DND-41 (cell line): ENCODE results near the gene TAF11L7.
"Not testable (repeated sequence)": the region's sequence is repeated elsewhere in the genome, so short reads cannot be mapped to it uniquely, and the experiment has no call there.

Experiments
- ATAC-seq: fragments of 200-7000 bp; cut with Tn5 transposase; 3 replicates; pipeline ENCODE4 v1.9.1; 2021; ENCODE audit warnings: low read depth; ENCODE audit not compliant: insufficient read depth
- DNase-seq: peaks from one replicate; pipeline ENCODE4 v3.0.0-alpha.2; 2020
- H2AFZ ChIP-seq: 2 replicates; pipeline ENCODE4 v1.6.0; 2012; ENCODE audit warnings: low read depth, low read length
- H3K27ac ChIP-seq: 2 replicates; pipeline ENCODE4 v1.5.1; 2012; ENCODE audit warnings: low read length, inconsistent platforms
- H3K27me3 ChIP-seq: fragments of 200-600 bp; sonication (generic); 2 replicates; pipeline ENCODE4 v1.6.0; 2012; ENCODE audit warnings: low read length, mild to moderate bottlenecking, inconsistent platforms; ENCODE audit not compliant: insufficient read depth, poor library complexity
- H3K36me3 ChIP-seq: 2 replicates; pipeline ENCODE4 v1.5.1; 2012; ENCODE audit warnings: low read length, inconsistent platforms; ENCODE audit not compliant: insufficient read depth
- H3K4me1 ChIP-seq: 2 replicates; pipeline ENCODE4 v1.5.1; 2012; ENCODE audit warnings: mild to moderate bottlenecking, low read length; ENCODE audit not compliant: insufficient read depth
- H3K4me2 ChIP-seq: 2 replicates; pipeline ENCODE4 v1.6.0; 2012; ENCODE audit warnings: mild to moderate bottlenecking, moderate library complexity, low read length, inconsistent platforms; ENCODE audit not compliant: insufficient read depth
- H3K4me3 ChIP-seq, 2 experiments: fragments of 200-600 bp in 1 of 2; shearing (Covaris generic) in 1 of 2; 2 replicates each; pipeline ENCODE4 v1.5.1; 2012 to 2016; ENCODE audit warnings: inconsistent platforms in 2 of 2, low read length in 2 of 2, mild to moderate bottlenecking in 2 of 2, low read depth in 1 of 2, moderate library complexity in 1 of 2
- H3K79me2 ChIP-seq: 2 replicates; pipeline ENCODE4 v1.6.0; 2012; ENCODE audit warnings: low read length, inconsistent platforms; ENCODE audit not compliant: insufficient read depth
- H3K9ac ChIP-seq: 2 replicates; pipeline ENCODE4 v1.6.0; 2012; ENCODE audit warnings: low read depth, mild to moderate bottlenecking, inconsistent platforms, low read length, moderate library complexity
- H3K9me3 ChIP-seq: 2 replicates; pipeline ENCODE4 v1.5.1; 2012; ENCODE audit warnings: low read length, moderate library complexity, mild to moderate bottlenecking, inconsistent platforms; ENCODE audit not compliant: insufficient read depth, severe bottlenecking
- H4K20me1 ChIP-seq: 2 replicates; pipeline ENCODE4 v1.6.0; 2012; ENCODE audit warnings: low read length; ENCODE audit not compliant: insufficient read depth
- CTCF ChIP-seq: IDR thresholded peaks from 2 replicates; pipeline ENCODE4 v1.5.1; 2012; ENCODE audit warnings: borderline replicate concordance, low read length, moderate library complexity, mild to moderate bottlenecking; ENCODE audit not compliant: poor library complexity, severe bottlenecking; ENCODE audit errors: extremely low read depth
- EZH2 ChIP-seq: IDR thresholded peaks from 3 replicates; pipeline ENCODE4 v1.6.1; 2012; ENCODE audit warnings: borderline replicate concordance, low read depth, mild to moderate bottlenecking, moderate library complexity, low read length, inconsistent platforms; ENCODE audit not compliant: severe bottlenecking

The TAF11L7 gene

GRCh38 chr5:17620627-17621026, 35.1 kb upstream of the TAF11L7 start:
- Histone ChIP-seq H3K79me2 (no peaks in the 10 kb centered on the region), H3K9ac (no peak overlapping the region), H4K20me1 (no peaks in the 10 kb centered on the region), H3K27ac (no peak overlapping the region), H3K27me3 (no peaks in the 10 kb centered on the region), H3K4me2 (no peak overlapping the region), H3K36me3 (no peaks in the 10 kb centered on the region), H3K9me3 (no peaks in the 10 kb centered on the region), H3K4me3 (no peak overlapping the region), H2AFZ (no peak overlapping the region), H3K4me1 (no peaks in the 10 kb centered on the region)
- no peak for TF ChIP-seq CTCF
- TF ChIP-seq EZH2, result no peak
- ATAC-seq, result no peak
- DNase-seq, result no peak

- Histone ChIP-seq H3K36me3 (no peaks in the 10 kb centered on the region), H3K4me2 (no peak overlapping the region), H3K9ac (no peak overlapping the region), H2AFZ (no peak overlapping the region), H3K27ac (no peak overlapping the region), H3K79me2 (no peaks in the 10 kb centered on the region), H4K20me1 (no peaks in the 10 kb centered on the region), H3K9me3 (no peaks in the 10 kb centered on the region), H3K4me3 (no peak overlapping the region), H3K27me3 (no peaks in the 10 kb centered on the region), H3K4me1 (no peaks in the 10 kb centered on the region)
- no peak for TF ChIP-seq CTCF
- TF ChIP-seq EZH2, result no peak
- ATAC-seq, result no peak
- no peak for DNase-seq
These were observed 33.8 kb upstream of the TAF11L7 start for GRCh38 chr5:17619354-17619753.

- ATAC-seq, result no peak
These were observed 29.5 kb upstream of the TAF11L7 start for GRCh38 chr5:17614872-17615605.

GRCh38 chr5:17610092-17610491, 24.5 kb upstream of the TAF11L7 start, which contains the start of gene TAF11L12:
TSS of gene TAF11L12 (plus strand) at chr5:17610392.
- not testable (repeated sequence) for H3K4me3 ChIP-seq, ATAC-seq, H3K79me2 ChIP-seq, H3K9ac ChIP-seq, H3K9me3 ChIP-seq, H2AFZ ChIP-seq, DNase-seq, H3K4me2 ChIP-seq, H3K27ac ChIP-seq, H3K36me3 ChIP-seq, H3K27me3 ChIP-seq, H3K4me1 ChIP-seq, H4K20me1 ChIP-seq

More at GRCh38 chr5:17614872-17615605, 29.5 kb upstream of the TAF11L7 start:
- H3K9ac ChIP-seq, result no peak overlapping the region
- DNase-seq, result no peak
- H3K79me2 ChIP-seq, result no peaks in the 10 kb centered on the region
- H3K4me2 ChIP-seq, result no peak overlapping the region
- H3K36me3 ChIP-seq, result no peaks in the 10 kb centered on the region
- H3K4me3 ChIP-seq, result no peak overlapping the region
- no peaks in the 10 kb centered on the region for H3K9me3 ChIP-seq
- H3K27ac ChIP-seq, result no peak overlapping the region
- TF ChIP-seq EZH2 (no peak), CTCF (no peak)
- H3K4me1 ChIP-seq, result no peaks in the 10 kb centered on the region
- H2AFZ ChIP-seq, result no peak overlapping the region
- H4K20me1 ChIP-seq, result no peaks in the 10 kb centered on the region
- no peaks in the 10 kb centered on the region for H3K27me3 ChIP-seq

GRCh38 chr5:17607461-17607860, 21.9 kb upstream of the TAF11L7 start:
- not testable (repeated sequence) for DNase-seq, H3K27me3 ChIP-seq, H2AFZ ChIP-seq, H3K9me3 ChIP-seq, H3K4me2 ChIP-seq, H3K4me3 ChIP-seq, ATAC-seq, H3K4me1 ChIP-seq, H3K36me3 ChIP-seq, H3K79me2 ChIP-seq, H3K9ac ChIP-seq, H3K27ac ChIP-seq, H4K20me1 ChIP-seq
